HCT116 (cell line): ENCODE data around the gene FAR1.

Experiments
- CTCF ChIP-seq, 3 experiments: fragments of 200-600 bp in 1 of 3; sonication (generic) in 1 of 3; IDR thresholded peaks in 2 of 3; conservative IDR thresholded peaks in 1 of 3; 2 replicates each; pipeline ENCODE4 v1.5.1; 2012 to 2017; ENCODE audit warnings: low read depth in 2 of 3, low read length in 2 of 3, antibody characterized with exemption in 1 of 3, borderline replicate concordance in 1 of 3, control low read depth in 1 of 3, mild to moderate bottlenecking in 1 of 3, mixed read lengths in 1 of 3, mixed run types in 1 of 3, moderate library complexity in 1 of 3; ENCODE audit not compliant: insufficient read depth in 1 of 3
- EGR1 ChIP-seq: IDR thresholded peaks from 2 replicates; pipeline ENCODE4 v1.6.1; 2012; ENCODE audit warnings: low read depth
- ELF1 ChIP-seq: IDR thresholded peaks from 2 replicates; pipeline ENCODE4 v1.6.1; 2012; ENCODE audit warnings: low read depth, borderline replicate concordance

DNA sequence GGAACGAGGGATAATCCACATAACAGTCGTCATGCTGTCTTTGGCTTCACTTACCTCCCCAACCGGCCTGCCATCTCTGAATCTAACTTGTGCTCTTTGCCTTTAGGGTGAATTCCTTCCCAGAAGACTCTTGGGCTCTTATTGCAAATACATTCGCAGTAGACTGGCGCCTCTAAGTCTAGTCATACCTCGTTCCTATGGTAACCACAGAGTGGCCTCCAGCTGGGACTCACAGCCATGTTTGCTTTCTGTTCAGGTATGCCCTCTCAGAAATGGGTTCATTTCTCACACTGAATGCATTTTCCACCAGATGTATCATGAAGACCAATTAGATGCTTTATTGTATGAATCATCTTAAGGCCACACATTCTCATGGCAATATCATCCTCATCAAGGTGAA, 112.7 kb downstream of the FAR1 start:
- TF ChIP-seq ELF1 (no peak), EGR1 (no peak), CTCF (IDR thresholded peaks at IDR 0.05 in 2 of 3, conservative IDR thresholded peaks at IDR 0.05 in 1 of 3; ENCODE audit: borderline replicate concordance in 1 of 3, insufficient read depth in 1 of 3, low read depth in 2 of 3, low read length in 2 of 3) (no peak)
